Liver (tissue), 3 donors: ENCODE results near the gene SELENOP.

ENCODE experiments used
- ATF3 ChIP-seq: IDR thresholded peaks from 2 replicates; pipeline ENCODE4 v1.6.1; 2016; ENCODE audit warnings: antibody characterized with exemption
- CTCF ChIP-seq: fragments of 150-350 bp; IDR thresholded peaks from 2 replicates; pipeline ENCODE4 v1.5.1; 2017; ENCODE audit warnings: improper control_type of control experiment, low read depth, low read length; ENCODE audit not compliant: missing input control
- GABPA ChIP-seq, 2 donors: IDR thresholded peaks in 1 of 2; conservative IDR thresholded peaks in 1 of 2; 2 replicates each; pipeline ENCODE4 v1.6.1; 2016; ENCODE audit warnings: antibody characterized with exemption in 2 of 2, mild to moderate bottlenecking in 1 of 2, moderate library complexity in 1 of 2
- HNF4A ChIP-seq, 2 donors: conservative IDR thresholded peaks; 2 replicates each; pipeline ENCODE4 v1.6.1; 2016; ENCODE audit warnings: antibody characterized with exemption in 2 of 2, mild to moderate bottlenecking in 2 of 2
- JUND ChIP-seq, 2 donors: IDR thresholded peaks; 2 replicates each; pipeline ENCODE4 v1.6.1; 2016; ENCODE audit warnings: antibody characterized with exemption in 2 of 2
- RAD21 ChIP-seq, 2 donors: IDR thresholded peaks; 2 replicates each; pipeline ENCODE4 v1.6.1; 2016; ENCODE audit warnings: antibody characterized with exemption in 2 of 2, mild to moderate bottlenecking in 2 of 2
- REST ChIP-seq: IDR thresholded peaks from 2 replicates; pipeline ENCODE4 v1.6.1; 2016; ENCODE audit warnings: antibody characterized with exemption, mild to moderate bottlenecking
- SP1 ChIP-seq: IDR thresholded peaks from 2 replicates; pipeline ENCODE4 v1.6.1; 2018; ENCODE audit warnings: antibody characterized with exemption, mild to moderate bottlenecking
- TAF1 ChIP-seq: conservative IDR thresholded peaks from 2 replicates; pipeline ENCODE4 v1.6.1; 2016; ENCODE audit warnings: antibody characterized with exemption, mild to moderate bottlenecking
- YY1 ChIP-seq: IDR thresholded peaks from 2 replicates; pipeline ENCODE4 v1.6.1; 2016; ENCODE audit warnings: antibody characterized with exemption, mild to moderate bottlenecking
- TF ChIP-seq, protein P1 (sequence below): IDR thresholded peaks from 2 replicates; pipeline ENCODE4 v1.6.1; 2016; ENCODE audit warnings: antibody characterized with exemption
- TF ChIP-seq, protein P2 (sequence below): IDR thresholded peaks from 2 replicates; pipeline ENCODE4 v1.6.1; 2016; ENCODE audit warnings: antibody characterized with exemption
- donor health status: healthy.
- donor health status: healthy.

GRCh38 chr5:42851481-42851880 lies 39.8 kb upstream of the SELENOP start:
- TF ChIP-seq CTCF: no peak
- TF ChIP-seq TAF1: no peak
- TF ChIP-seq, protein P1, sequence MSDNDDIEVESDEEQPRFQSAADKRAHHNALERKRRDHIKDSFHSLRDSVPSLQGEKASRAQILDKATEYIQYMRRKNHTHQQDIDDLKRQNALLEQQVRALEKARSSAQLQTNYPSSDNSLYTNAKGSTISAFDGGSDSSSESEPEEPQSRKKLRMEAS: no peak
- TF ChIP-seq, protein P2, sequence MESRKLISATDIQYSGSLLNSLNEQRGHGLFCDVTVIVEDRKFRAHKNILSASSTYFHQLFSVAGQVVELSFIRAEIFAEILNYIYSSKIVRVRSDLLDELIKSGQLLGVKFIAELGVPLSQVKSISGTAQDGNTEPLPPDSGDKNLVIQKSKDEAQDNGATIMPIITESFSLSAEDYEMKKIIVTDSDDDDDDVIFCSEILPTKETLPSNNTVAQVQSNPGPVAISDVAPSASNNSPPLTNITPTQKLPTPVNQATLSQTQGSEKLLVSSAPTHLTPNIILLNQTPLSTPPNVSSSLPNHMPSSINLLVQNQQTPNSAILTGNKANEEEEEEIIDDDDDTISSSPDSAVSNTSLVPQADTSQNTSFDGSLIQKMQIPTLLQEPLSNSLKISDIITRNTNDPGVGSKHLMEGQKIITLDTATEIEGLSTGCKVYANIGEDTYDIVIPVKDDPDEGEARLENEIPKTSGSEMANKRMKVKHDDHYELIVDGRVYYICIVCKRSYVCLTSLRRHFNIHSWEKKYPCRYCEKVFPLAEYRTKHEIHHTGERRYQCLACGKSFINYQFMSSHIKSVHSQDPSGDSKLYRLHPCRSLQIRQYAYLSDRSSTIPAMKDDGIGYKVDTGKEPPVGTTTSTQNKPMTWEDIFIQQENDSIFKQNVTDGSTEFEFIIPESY: no peak
- TF ChIP-seq YY1: no peak
- TF ChIP-seq JUND (IDR thresholded peaks at IDR 0.05): no peak
- no peak for TF ChIP-seq RAD21 (IDR thresholded peaks at IDR 0.05)
- TF ChIP-seq ATF3: no peak
- TF ChIP-seq SP1: no peak
- no peak for TF ChIP-seq HNF4A (conservative IDR thresholded peaks at IDR 0.05)
- no peak for TF ChIP-seq GABPA (IDR thresholded peaks at IDR 0.05 in 1 of 2, conservative IDR thresholded peaks at IDR 0.05 in 1 of 2)
- no peak for TF ChIP-seq REST
